Upper lobe of right lung (tissue), 1 donor: ENCODE data around the gene CEP152. TPM values are rescaled to one million over a fixed set of nuclear protein-coding genes. Genes with fewer than 3 reads are reported as not detected.

Experiments
- ATAC-seq: fragments of 200-7000 bp; cut with Tn5 transposase; one replicate; pipeline ENCODE4 v1.9.1; 2020; ENCODE audit warnings: mild to moderate bottlenecking, moderate library complexity
- DNase-seq: peaks from one replicate; pipeline ENCODE4 v3.0.0-alpha.2; 2020
- H3K27ac ChIP-seq: fragments of 200-600 bp; one replicate; pipeline ENCODE4 v1.8.0; 2022
- H3K27me3 ChIP-seq: fragments of 200-600 bp; one replicate; pipeline ENCODE4 v1.8.0; 2022; ENCODE audit warnings: mild to moderate bottlenecking
- H3K36me3 ChIP-seq: fragments of 200-600 bp; one replicate; pipeline ENCODE4 v1.8.0; 2022
- H3K4me1 ChIP-seq: fragments of 200-600 bp; one replicate; pipeline ENCODE4 v1.8.0; 2022
- H3K4me3 ChIP-seq: fragments of 200-600 bp; one replicate; pipeline ENCODE4 v1.8.0; 2022; ENCODE audit warnings: mild to moderate bottlenecking
- H3K9me3 ChIP-seq: fragments of 200-600 bp; one replicate; pipeline ENCODE4 v1.8.0; 2022
- CTCF ChIP-seq: fragments of 200-600 bp; IDR thresholded peaks from one replicate; pipeline ENCODE4 v1.8.0; 2022; ENCODE audit warnings: antibody characterized with exemption
- intact Hi-C: fragments of 100-400 bp; cut with DNase I; formaldehyde crosslinking; loops from one replicate; pipeline ENCODE4 v1.11.0; 2022
- total RNA-seq: library from RNA; stranded (reverse); fragmentation: NEBNext Ultra II Directional; extraction: Animal tissue kit (Norgen Biotek cat#: 25700); gene quantifications from one replicate; pipeline ENCODE4 v1.2.1, GENCODE V29; 2021
- donor health status: DM: no; HTN: yes; CAD: no; lungs with severe emphysema.

CEP152 gene
- total RNA-seq, 1 donor from 2014 or later = 4.2 TPM

GRCh38 chr15:48710952-48711495, 99.8 kb downstream of the CEP152 start:
- no peak for DNase-seq
- Histone ChIP-seq H3K4me3 (no peak overlapping the region), H3K36me3 (no peaks in the 10 kb centered on the region), H3K9me3 (no peaks in the 10 kb centered on the region), H3K27ac (no peak overlapping the region), H3K27me3 (no peaks in the 10 kb centered on the region), H3K4me1 (no peaks in the 10 kb centered on the region)
- intact Hi-C loops = no loop called here
- no peak for TF ChIP-seq CTCF
- ATAC-seq = no peak

- H3K4me3 ChIP-seq = no peak overlapping the region
- no peaks in the 10 kb centered on the region for H3K4me1 ChIP-seq
- intact Hi-C loops = no loop called here
- no peaks in the 10 kb centered on the region for H3K36me3 ChIP-seq
- no peaks in the 10 kb centered on the region for H3K27me3 ChIP-seq
- no peak for DNase-seq
- H3K9me3 ChIP-seq = no peaks in the 10 kb centered on the region
- no peak overlapping the region for H3K27ac ChIP-seq
- ATAC-seq = no peak
- TF ChIP-seq CTCF = no peak
Measured at GRCh38 chr15:48708641-48709040, 102.2 kb downstream of the CEP152 start.

GRCh38 chr15:48705381-48705780, 105.5 kb downstream of the CEP152 start:
- TF ChIP-seq CTCF = no peak
- Histone ChIP-seq H3K9me3 (no peaks in the 10 kb centered on the region), H3K4me3 (no peak overlapping the region), H3K27ac (no peak overlapping the region), H3K4me1 (no peaks in the 10 kb centered on the region), H3K36me3 (no peaks in the 10 kb centered on the region), H3K27me3 (no peaks in the 10 kb centered on the region)
- intact Hi-C loops = no loop called here
- ATAC-seq = no peak
- DNase-seq = no peak

- ATAC-seq = no peak
Measured at GRCh38 chr15:48703544-48703943, 107.3 kb downstream of the CEP152 start.

GRCh38 chr15:48702569-48703236, 108.2 kb downstream of the CEP152 start:
- Histone ChIP-seq H3K4me3 (no peak overlapping the region), H3K27me3 (no peaks in the 10 kb centered on the region), H3K9me3 (no peaks in the 10 kb centered on the region), H3K36me3 (no peaks in the 10 kb centered on the region), H3K4me1 (no peaks in the 10 kb centered on the region), H3K27ac (no peak overlapping the region)
- intact Hi-C loops = no loop called here
- no peak for DNase-seq
- ATAC-seq = no peak
- no peak for TF ChIP-seq CTCF

More at GRCh38 chr15:48703544-48703943, 107.3 kb downstream of the CEP152 start:
- Histone ChIP-seq H3K4me3 (no peak overlapping the region), H3K36me3 (no peaks in the 10 kb centered on the region), H3K4me1 (no peaks in the 10 kb centered on the region), H3K27ac (no peak overlapping the region), H3K27me3 (no peaks in the 10 kb centered on the region), H3K9me3 (no peaks in the 10 kb centered on the region)
- intact Hi-C loops = no loop called here
- no peak for TF ChIP-seq CTCF
- DNase-seq = no peak
